DOHH2 (cell line): ENCODE data around the gene MPDZ.

ENCODE experiments used
- H3F3A ChIP-seq: fragments of 200-600 bp; sonication (generic), shearing (Covaris generic); 2 replicates; pipeline ENCODE4 v1.6.0; 2016; ENCODE audit warnings: antibody characterized with exemption, mild to moderate bottlenecking; ENCODE audit not compliant: control insufficient read depth, insufficient read depth
- H3K27ac ChIP-seq: fragments of 200-600 bp; sonication (generic); 2 replicates; pipeline ENCODE4 v1.5.1; 2014; ENCODE audit warnings: low read depth, mild to moderate bottlenecking, low read length, moderate library complexity
- H3K27me3 ChIP-seq: fragments of 200-600 bp; sonication (generic); 2 replicates; pipeline ENCODE4 v1.6.1; 2014; ENCODE audit warnings: mild to moderate bottlenecking, low read length, mixed read lengths; ENCODE audit not compliant: control insufficient read depth
- H3K36me3 ChIP-seq: fragments of 200-600 bp; sonication (generic); 2 replicates; pipeline ENCODE4 v1.6.1; 2014; ENCODE audit warnings: mild to moderate bottlenecking, low read length, moderate library complexity, mixed read lengths; ENCODE audit not compliant: control insufficient read depth
- H3K4me1 ChIP-seq: fragments of 200-600 bp; sonication (generic); 2 replicates; pipeline ENCODE4 v1.6.1; 2014; ENCODE audit warnings: mild to moderate bottlenecking, low read length, mixed read lengths; ENCODE audit not compliant: control insufficient read depth
- H3K4me2 ChIP-seq: fragments of 200-600 bp; sonication (generic); 2 replicates; pipeline ENCODE4 v1.6.0; 2014; ENCODE audit warnings: mild to moderate bottlenecking, low read length, moderate library complexity
- H3K4me3 ChIP-seq: fragments of 200-600 bp; sonication (generic); 2 replicates; pipeline ENCODE4 v1.5.1; 2014; ENCODE audit warnings: mild to moderate bottlenecking, low read length, mixed read lengths
- H3K79me2 ChIP-seq: fragments of 200-600 bp; sonication (generic); 2 replicates; pipeline ENCODE4 v1.6.1; 2014; ENCODE audit warnings: mild to moderate bottlenecking, low read length, mixed read lengths; ENCODE audit not compliant: control insufficient read depth
- H3K9me2 ChIP-seq: fragments of 200-600 bp; sonication (generic); replicated peaks from 2 replicates; pipeline ENCODE4 v1.6.1; 2014; ENCODE audit warnings: mild to moderate bottlenecking, low read length, mixed read lengths; ENCODE audit not compliant: control insufficient read depth
- H3K9me3 ChIP-seq: fragments of 200-600 bp; sonication (generic); 2 replicates; pipeline ENCODE4 v1.6.1; 2014; ENCODE audit warnings: antibody characterized with exemption, low read length, mixed read lengths; ENCODE audit not compliant: control insufficient read depth, insufficient read depth
- H4K20me1 ChIP-seq: fragments of 200-600 bp; sonication (generic); 2 replicates; pipeline ENCODE4 v1.6.0; 2014; ENCODE audit warnings: low read depth, mild to moderate bottlenecking, antibody characterized with exemption, low read length, moderate library complexity; ENCODE audit not compliant: control insufficient read depth, insufficient read depth
- EZH2phosphoT487 ChIP-seq: fragments of 200-600 bp; sonication (generic); IDR thresholded peaks from 2 replicates; pipeline ENCODE4 v1.6.1; 2017; ENCODE audit warnings: borderline replicate concordance, mild to moderate bottlenecking, antibody characterized with exemption, low read length, moderate library complexity, mixed read lengths
- TF ChIP-seq, protein P1 (sequence below): fragments of 200-600 bp; sonication (generic); IDR thresholded peaks from one replicate; pipeline ENCODE4 v1.5.1; 2014; ENCODE audit warnings: antibody characterized with exemption, mild to moderate bottlenecking, low read depth, low read length; ENCODE audit not compliant: poor library complexity, severe bottlenecking

Gene MPDZ

DNA sequence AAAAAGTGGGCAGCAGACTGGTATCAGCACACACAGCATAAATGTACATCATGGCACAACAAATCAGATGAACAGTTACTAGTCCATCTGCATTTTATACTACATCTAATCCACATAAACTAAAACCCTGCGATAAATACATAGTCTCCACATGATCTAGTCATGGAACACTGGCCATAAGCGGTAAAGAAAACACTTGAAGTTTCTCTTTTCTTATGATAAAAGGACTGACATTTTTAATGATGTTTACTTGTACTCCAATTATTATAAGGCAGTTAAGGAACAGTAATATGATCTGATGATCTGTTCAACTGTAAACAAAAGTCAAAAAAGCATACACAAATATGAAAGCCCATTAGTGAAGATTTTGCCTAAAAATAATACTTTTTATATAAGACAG is 112.5 kb downstream of the MPDZ start:
- H3K4me1 ChIP-seq = no peaks in the 10 kb centered on the region
- no peaks in the 10 kb centered on the region for H3F3A ChIP-seq
- H3K79me2 ChIP-seq = no peaks in the 10 kb centered on the region
- H3K9me2 ChIP-seq = no peaks in the 10 kb centered on the region
- no peak overlapping the region for H3K4me2 ChIP-seq
- H3K27me3 ChIP-seq = no peaks in the 10 kb centered on the region
- TF ChIP-seq, protein P1, sequence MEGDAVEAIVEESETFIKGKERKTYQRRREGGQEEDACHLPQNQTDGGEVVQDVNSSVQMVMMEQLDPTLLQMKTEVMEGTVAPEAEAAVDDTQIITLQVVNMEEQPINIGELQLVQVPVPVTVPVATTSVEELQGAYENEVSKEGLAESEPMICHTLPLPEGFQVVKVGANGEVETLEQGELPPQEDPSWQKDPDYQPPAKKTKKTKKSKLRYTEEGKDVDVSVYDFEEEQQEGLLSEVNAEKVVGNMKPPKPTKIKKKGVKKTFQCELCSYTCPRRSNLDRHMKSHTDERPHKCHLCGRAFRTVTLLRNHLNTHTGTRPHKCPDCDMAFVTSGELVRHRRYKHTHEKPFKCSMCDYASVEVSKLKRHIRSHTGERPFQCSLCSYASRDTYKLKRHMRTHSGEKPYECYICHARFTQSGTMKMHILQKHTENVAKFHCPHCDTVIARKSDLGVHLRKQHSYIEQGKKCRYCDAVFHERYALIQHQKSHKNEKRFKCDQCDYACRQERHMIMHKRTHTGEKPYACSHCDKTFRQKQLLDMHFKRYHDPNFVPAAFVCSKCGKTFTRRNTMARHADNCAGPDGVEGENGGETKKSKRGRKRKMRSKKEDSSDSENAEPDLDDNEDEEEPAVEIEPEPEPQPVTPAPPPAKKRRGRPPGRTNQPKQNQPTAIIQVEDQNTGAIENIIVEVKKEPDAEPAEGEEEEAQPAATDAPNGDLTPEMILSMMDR = no peak
- no peak for TF ChIP-seq EZH2phosphoT487
- H3K4me3 ChIP-seq = no peak overlapping the region
- no peaks in the 10 kb centered on the region for H4K20me1 ChIP-seq
- H3K36me3 ChIP-seq = no peaks in the 10 kb centered on the region
- H3K9me3 ChIP-seq = no peaks in the 10 kb centered on the region
- H3K27ac ChIP-seq = no peak overlapping the region

DNA sequence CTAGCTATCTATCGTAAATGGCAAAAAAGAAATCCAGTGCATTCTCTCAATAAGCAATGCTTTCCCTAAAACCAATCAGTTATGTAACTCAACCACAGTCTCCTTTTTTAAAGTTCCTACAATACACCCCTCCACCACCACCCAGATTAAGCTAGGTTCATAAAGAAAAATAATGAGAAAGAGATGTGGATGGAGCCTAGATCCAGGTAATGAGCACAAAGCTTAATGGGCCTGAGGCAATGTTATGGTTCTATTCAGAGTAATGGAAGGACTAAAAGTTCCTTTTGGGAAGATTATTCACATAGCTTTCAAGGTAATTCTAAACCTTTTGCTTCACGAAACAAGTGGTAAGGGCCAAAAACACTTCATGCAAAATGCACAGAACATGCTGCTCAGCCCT is 113.5 kb downstream of the MPDZ start:
- TF ChIP-seq EZH2phosphoT487 = no peak
- TF ChIP-seq, protein P1 = no peak
- Histone ChIP-seq H3K4me1 (no peaks in the 10 kb centered on the region), H3K79me2 (no peaks in the 10 kb centered on the region), H3F3A (no peaks in the 10 kb centered on the region), H3K9me2 (no peaks in the 10 kb centered on the region), H3K4me2 (no peak overlapping the region), H3K4me3 (no peak overlapping the region), H3K9me3 (no peaks in the 10 kb centered on the region), H3K27me3 (no peaks in the 10 kb centered on the region), H3K36me3 (no peaks in the 10 kb centered on the region), H3K27ac (no peak overlapping the region), H4K20me1 (no peaks in the 10 kb centered on the region)

DNA sequence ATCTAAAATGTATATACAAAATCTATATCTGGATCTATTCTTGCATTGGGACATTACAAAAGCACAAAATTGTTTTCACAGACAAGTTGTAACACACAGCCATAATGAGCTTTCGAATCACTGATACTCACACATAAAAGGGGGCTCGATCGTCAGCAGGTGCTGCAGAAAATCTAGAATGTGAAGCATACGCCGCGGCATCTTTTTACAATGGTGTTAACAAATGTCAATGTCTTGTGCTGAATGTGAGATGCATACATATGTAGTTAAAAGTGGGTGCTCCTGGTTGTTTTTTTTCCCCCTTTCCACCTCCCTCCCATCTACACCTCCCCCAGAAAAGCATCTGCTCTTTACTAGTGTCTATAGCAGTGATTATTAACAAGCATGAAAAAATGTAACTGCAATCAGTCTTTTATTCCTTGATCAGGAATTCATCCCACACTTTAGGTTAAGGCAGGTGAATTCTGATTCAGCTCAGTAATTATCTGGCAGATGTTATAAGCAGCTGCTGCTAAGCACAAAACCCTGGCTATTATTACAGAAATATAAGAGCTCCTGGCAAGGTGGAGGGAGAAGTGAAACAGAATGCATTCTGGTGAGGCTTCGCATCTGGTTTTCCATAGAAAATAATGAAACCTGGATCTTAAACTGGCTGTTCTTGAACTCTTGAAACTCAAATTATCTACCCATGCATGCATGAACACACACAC is 114.1 kb downstream of the MPDZ start:
- TF ChIP-seq, protein P1 = no peak
- TF ChIP-seq EZH2phosphoT487 = no peak
- H3K9me3 ChIP-seq = no peaks in the 10 kb centered on the region
- H4K20me1 ChIP-seq = no peaks in the 10 kb centered on the region
- no peaks in the 10 kb centered on the region for H3K9me2 ChIP-seq
- no peaks in the 10 kb centered on the region for H3F3A ChIP-seq
- H3K27ac ChIP-seq = no peak overlapping the region
- H3K4me2 ChIP-seq = no peak overlapping the region
- no peaks in the 10 kb centered on the region for H3K4me1 ChIP-seq
- no peak overlapping the region for H3K4me3 ChIP-seq
- H3K79me2 ChIP-seq = no peaks in the 10 kb centered on the region
- H3K27me3 ChIP-seq = no peaks in the 10 kb centered on the region
- H3K36me3 ChIP-seq = no peaks in the 10 kb centered on the region
